ENCODE results near the gene RAI1. TPM values are rescaled to one million over a fixed set of nuclear protein-coding genes. Genes with fewer than 3 reads are reported as not detected.

Gene RAI1
- total and polyA plus RNA-seq, 10 of the 15 experiments (the other 5 are each of a cell fraction or from before 2014, with no cell fraction given) = 0.66 to 37.7 (median 6.0) TPM

- TF ChIP-seq EED (IDR thresholded peaks at IDR 0.05; ENCODE audit: low read depth) (no peak), RBBP5 (conservative IDR thresholded peaks at IDR 0.05) (no peak)
Observed at GRCh38 chr17:17778308-17779014, 97.2 kb downstream of the RAI1 start (continued).

- CTCF ChIA-PET = no interaction called here
- TF ChIP-seq TARDBP (IDR thresholded peaks at IDR 0.05; ENCODE audit: borderline replicate concordance) (no peak), FOS (IDR thresholded peaks at IDR 0.05; ENCODE audit: borderline replicate concordance, extremely low read depth, insufficient read length) (no peak), TCF3 (IDR thresholded peaks at IDR 0.05; ENCODE audit: borderline replicate concordance, insufficient read depth, low read depth, low read length) (no peak), TAF1 (IDR thresholded peaks at IDR 0.05; ENCODE audit: borderline replicate concordance, low read depth, low read length) (no peak), EZH2 (IDR thresholded peaks at IDR 0.05; ENCODE audit: borderline replicate concordance, control insufficient read depth, low read depth, low read length) (no peak), MXI1 (IDR thresholded peaks at IDR 0.05; ENCODE audit: low read depth, low read length) (no peak), SRF (IDR thresholded peaks at IDR 0.05; ENCODE audit: low read depth in 2 of 2, low read length in 2 of 2) (no peak), NBN (IDR thresholded peaks at IDR 0.05) (no peak), TBL1XR1 (IDR thresholded peaks at IDR 0.05; ENCODE audit: low read depth, low read length) (no peak), NR2C1 (IDR thresholded peaks at IDR 0.05) (no peak), TCF7 (IDR thresholded peaks at IDR 0.05; ENCODE audit: borderline replicate concordance) (no peak), CEBPB (IDR thresholded peaks at IDR 0.05; ENCODE audit: borderline replicate concordance in 1 of 2, low read depth in 2 of 2, low read length in 2 of 2) (no peak), NFYA (IDR thresholded peaks at IDR 0.05; ENCODE audit: borderline replicate concordance, low read depth, low read length) (no peak), ZNF24 (IDR thresholded peaks at IDR 0.05) (no peak), EGR1 (IDR thresholded peaks at IDR 0.05; ENCODE audit: borderline replicate concordance in 1 of 2, low read depth in 2 of 2, low read length in 2 of 2) (no peak), HCFC1 (IDR thresholded peaks at IDR 0.05; ENCODE audit: low read length) (no peak), USF1 (IDR thresholded peaks at IDR 0.05; ENCODE audit: borderline replicate concordance, extremely low read length, insufficient read depth, low read depth, low read length) (no peak), E2F8 (IDR thresholded peaks at IDR 0.05; ENCODE audit: low read depth, partially characterized antibody) (no peak)
Observed at GRCh38 chr17:17779015-17779611, 97.9 kb downstream of the RAI1 start.

More at GRCh38 chr17:17779015-17779611, 97.9 kb downstream of the RAI1 start:
- POLR2A ChIA-PET = no interaction called here
- 85% methylated on average over 16 of the region's 16 CpGs for WGBS (ENCODE audit: insufficient coverage, insufficient replicate concordance, low lambda C conversion rate, missing lambda C conversion rate)
- no peak for FAIRE-seq
- no peaks in the 10 kb centered on the region; a peak in 1 of 4 replicates for H3K36me3 ChIP-seq (ENCODE audit: control insufficient read depth in 2 of 2, insufficient read depth in 2 of 2, low read length in 1 of 2)
- no peaks in the 10 kb centered on the region; the same call in 1 of the 2 replicates for H3K79me2 ChIP-seq (ENCODE audit: control insufficient read depth, insufficient read depth, low read length)
- DNase-seq (ENCODE audit: low read depth, low spot score) = no peak
- no peak overlapping the region for H3K27ac ChIP-seq (ENCODE audit: control insufficient read depth, insufficient read depth)
- in situ Hi-C loops (cut with MboI) (no loop called here), intact Hi-C loops (cut with micrococcal nuclease; ENCODE audit: unreplicated experiment) (no loop called here)
- no peak overlapping the region for H3K9ac ChIP-seq (ENCODE audit: control insufficient read depth, insufficient read depth, low read length)
- BruUV-seq (replicated peaks) = no TSS peak
- no peak overlapping the region for H3K4me3 ChIP-seq
- H2AFZ ChIP-seq (ENCODE audit: control insufficient read depth, low read depth, low read length) = no peak overlapping the region
- ATAC-seq = no peak
- no peaks in the 10 kb centered on the region; the same call in 1 of the 2 replicates for H4K20me1 ChIP-seq (ENCODE audit: control insufficient read depth, insufficient read depth)
- H3K27me3 ChIP-seq (replicated peaks in 1 of 2; ENCODE audit: control insufficient read depth in 2 of 2, insufficient read depth in 2 of 2, low read length in 1 of 2) = no peaks in the 10 kb centered on the region
- peaks cover 5% of the 10 kb centered on the region for H3K4me1 ChIP-seq (ENCODE audit: control insufficient read depth, insufficient read depth, low read length)
- no peak overlapping the region for H3K4me2 ChIP-seq (ENCODE audit: control insufficient read depth, insufficient read depth)
- H3K9me3 ChIP-seq (replicated peaks; ENCODE audit: control insufficient read depth, insufficient read depth, low read length) = no peaks in the 10 kb centered on the region
- RAD21 ChIA-PET (ENCODE audit: unreplicated experiment) = no interaction called here
- SMC1A ChIA-PET (ENCODE audit: uncharacterized antibody, unreplicated experiment) = no interaction called here
